Memory B cell (primary cell): ENCODE data around the gene TMEM200A.

ENCODE experiments used
- ATAC-seq: fragments of 150-1000 bp; cut with Tn5 transposase; 2 replicates; pipeline ENCODE4 v1.10.0; 2021; ENCODE audit warnings: low read depth, mild to moderate bottlenecking, moderate library complexity
- DNase-seq, 2 donors: peaks; one replicate each; pipeline ENCODE4 v3.0.0; 2022; ENCODE audit warnings: low spot score in 2 of 2
- H3K27ac Mint-ChIP-seq: one replicate; pipeline ENCODE4 v1.8.0; 2022; ENCODE audit warnings: mild to moderate bottlenecking, moderate library complexity, mixed read lengths
- H3K27me3 Mint-ChIP-seq: one replicate; pipeline ENCODE4 v1.8.0; 2022; ENCODE audit warnings: mixed read lengths
- H3K36me3 Mint-ChIP-seq: one replicate; pipeline ENCODE4 v1.8.0; 2022; ENCODE audit warnings: mild to moderate bottlenecking, mixed read lengths
- H3K4me1 Mint-ChIP-seq: one replicate; pipeline ENCODE4 v1.8.0; 2022; ENCODE audit warnings: mixed read lengths
- H3K4me3 Mint-ChIP-seq: one replicate; pipeline ENCODE4 v1.8.0; 2022; ENCODE audit warnings: mild to moderate bottlenecking, moderate library complexity, mixed read lengths
- H3K9me3 Mint-ChIP-seq: one replicate; pipeline ENCODE4 v1.8.0; 2022; ENCODE audit warnings: mixed read lengths

TMEM200A gene

GRCh38 chr6:130366107-130367005, 539 bp downstream of the TMEM200A start:
- Mint-ChIP-seq H3K27ac (no peak overlapping the region), H3K27me3 (peaks cover 20% of the 10 kb centered on the region), H3K36me3 (no peaks in the 10 kb centered on the region), H3K4me3 (peak overlapping the region; percentile 69), H3K4me1 (peaks cover 7% of the 10 kb centered on the region), H3K9me3 (no peaks in the 10 kb centered on the region)
- DNase-seq, result peak in 1 of 2 donors; percentile 13
- ATAC-seq, result peak; percentile 41

DNA sequence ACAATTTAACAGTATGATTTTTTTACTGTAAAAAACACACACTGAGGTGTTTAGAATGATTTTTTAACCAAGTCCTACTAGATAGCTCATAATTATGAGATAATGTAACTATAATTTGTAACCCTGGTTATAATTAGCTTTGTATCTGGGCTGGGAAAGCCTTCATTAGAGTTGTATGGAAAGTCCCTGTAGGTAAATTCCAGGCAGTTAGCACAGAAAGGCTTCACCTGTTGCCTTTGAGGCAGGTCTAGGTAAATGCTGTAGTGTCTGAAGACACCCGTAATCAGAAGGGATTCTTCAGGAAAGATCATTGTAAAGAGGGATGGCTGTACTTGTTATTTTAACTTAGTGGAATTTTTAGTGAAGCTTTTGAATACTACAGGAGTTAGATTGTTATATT, 1.9 kb downstream of the TMEM200A start:
- Mint-ChIP-seq H3K27ac (no peak overlapping the region), H3K9me3 (no peaks in the 10 kb centered on the region), H3K27me3 (peaks cover 19% of the 10 kb centered on the region), H3K4me3 (no peak overlapping the region), H3K4me1 (peaks cover 7% of the 10 kb centered on the region), H3K36me3 (no peaks in the 10 kb centered on the region)
- ATAC-seq, result no peak
- no peak for DNase-seq

GRCh38 chr6:130368576-130368975, 2.8 kb downstream of the TMEM200A start:
- ATAC-seq (no peak), DNase-seq (no peak)
- no peak overlapping the region for H3K27ac Mint-ChIP-seq
- no peaks in the 10 kb centered on the region for H3K36me3 Mint-ChIP-seq
- peaks cover 7% of the 10 kb centered on the region for H3K4me1 Mint-ChIP-seq
- peaks cover 19% of the 10 kb centered on the region for H3K27me3 Mint-ChIP-seq
- H3K4me3 Mint-ChIP-seq, result no peak overlapping the region
- H3K9me3 Mint-ChIP-seq, result no peaks in the 10 kb centered on the region

DNA sequence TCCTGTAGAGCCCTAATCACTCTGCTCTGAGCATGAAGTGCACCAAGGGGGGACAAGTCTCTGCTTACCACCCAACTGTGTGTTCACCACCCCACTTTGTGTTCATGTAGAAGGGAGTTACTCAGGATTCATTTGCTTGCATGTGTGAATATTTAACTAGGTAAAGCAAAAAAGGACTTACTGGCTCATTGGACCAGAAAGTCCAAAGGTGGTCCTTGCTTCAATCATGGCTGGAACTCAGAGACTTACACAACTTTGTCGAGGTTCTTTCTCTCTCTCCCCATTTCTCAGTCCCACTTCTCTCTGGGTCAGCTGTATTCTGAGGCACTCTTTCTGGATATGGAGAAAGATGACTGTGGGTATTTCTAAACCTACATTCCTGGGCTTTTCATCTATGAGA, 4.0 kb downstream of the TMEM200A start:
- no peaks in the 10 kb centered on the region for H3K9me3 Mint-ChIP-seq
- DNase-seq (no peak), ATAC-seq (no peak)
- peaks cover 6% of the 10 kb centered on the region for H3K4me1 Mint-ChIP-seq
- H3K4me3 Mint-ChIP-seq, result no peak overlapping the region
- no peaks in the 10 kb centered on the region for H3K36me3 Mint-ChIP-seq
- peaks cover 14% of the 10 kb centered on the region for H3K27me3 Mint-ChIP-seq
- H3K27ac Mint-ChIP-seq, result no peak overlapping the region

DNA sequence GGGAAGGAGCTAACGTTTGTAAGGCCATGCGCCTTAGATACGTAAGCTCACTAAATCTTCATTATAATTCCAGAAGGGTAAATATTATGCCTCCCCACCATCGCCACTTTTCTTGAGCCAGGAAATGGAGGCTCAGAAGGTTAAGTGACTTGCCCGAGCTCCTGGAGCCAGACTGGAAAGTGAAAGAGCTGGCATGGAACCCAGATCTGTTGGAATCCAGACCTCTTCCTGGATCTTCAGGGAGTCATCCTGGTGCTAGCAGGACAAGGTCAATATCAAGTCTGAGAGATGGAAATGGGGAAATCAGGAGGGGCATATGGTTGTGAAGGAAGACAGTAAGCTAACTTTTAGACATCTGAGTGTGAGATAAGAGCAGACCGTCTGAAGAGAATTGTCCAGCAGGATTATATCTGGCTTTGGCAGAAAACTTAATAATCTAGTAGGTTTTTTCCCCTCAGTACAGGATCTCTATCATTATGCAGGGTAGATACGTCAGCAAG, 6.2 kb downstream of the TMEM200A start:
- Mint-ChIP-seq H3K27me3 (peaks cover 10% of the 10 kb centered on the region), H3K27ac (no peak overlapping the region), H3K4me1 (no peaks in the 10 kb centered on the region), H3K9me3 (no peaks in the 10 kb centered on the region), H3K4me3 (no peak overlapping the region), H3K36me3 (no peaks in the 10 kb centered on the region)
- ATAC-seq (no peak), DNase-seq (no peak)

DNA sequence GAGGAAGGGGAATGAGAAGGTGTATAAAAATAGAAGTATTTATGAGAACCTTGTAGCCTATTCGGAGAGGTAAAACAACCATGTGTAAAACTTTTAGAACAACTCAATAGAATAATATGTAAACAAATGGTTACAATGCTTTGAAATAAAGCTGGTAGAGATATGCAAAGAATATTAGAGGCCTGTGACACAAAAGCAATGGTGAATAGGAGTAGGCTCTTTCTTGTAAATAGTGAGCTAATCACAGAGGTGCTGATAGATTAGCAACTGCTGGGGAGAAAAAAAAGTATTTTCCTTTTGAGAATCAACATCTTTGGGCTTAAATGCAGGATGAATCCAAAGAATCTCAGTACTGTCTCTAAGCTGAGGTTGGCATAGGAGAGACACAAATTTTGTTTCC, 7.0 kb downstream of the TMEM200A start:
- Mint-ChIP-seq H3K4me1 (no peaks in the 10 kb centered on the region), H3K36me3 (no peaks in the 10 kb centered on the region)

GRCh38 chr6:130373992-130374391, 8.2 kb downstream of the TMEM200A start:
- Mint-ChIP-seq H3K4me1 (no peaks in the 10 kb centered on the region), H3K27me3 (peaks cover 4% of the 10 kb centered on the region), H3K4me3 (no peak overlapping the region), H3K9me3 (no peaks in the 10 kb centered on the region), H3K27ac (no peak overlapping the region), H3K36me3 (no peaks in the 10 kb centered on the region)
- DNase-seq (no peak), ATAC-seq (no peak)

More for the DNA sequence above, 7.0 kb downstream of the TMEM200A start:
- Mint-ChIP-seq H3K4me3 (no peak overlapping the region), H3K27ac (no peak overlapping the region), H3K27me3 (peaks cover 10% of the 10 kb centered on the region), H3K9me3 (no peaks in the 10 kb centered on the region)
- no peak for ATAC-seq
- no peak for DNase-seq

- no peaks in the 10 kb centered on the region for H3K27me3 Mint-ChIP-seq
- DNase-seq (no peak), ATAC-seq (no peak)
- H3K9me3 Mint-ChIP-seq, result no peaks in the 10 kb centered on the region
- H3K36me3 Mint-ChIP-seq, result no peaks in the 10 kb centered on the region
- no peak overlapping the region for H3K27ac Mint-ChIP-seq
- H3K4me1 Mint-ChIP-seq, result peaks cover 2% of the 10 kb centered on the region
- H3K4me3 Mint-ChIP-seq, result no peak overlapping the region
These were observed 11.1 kb downstream of the TMEM200A start for GRCh38 chr6:130376936-130377335.

DNA sequence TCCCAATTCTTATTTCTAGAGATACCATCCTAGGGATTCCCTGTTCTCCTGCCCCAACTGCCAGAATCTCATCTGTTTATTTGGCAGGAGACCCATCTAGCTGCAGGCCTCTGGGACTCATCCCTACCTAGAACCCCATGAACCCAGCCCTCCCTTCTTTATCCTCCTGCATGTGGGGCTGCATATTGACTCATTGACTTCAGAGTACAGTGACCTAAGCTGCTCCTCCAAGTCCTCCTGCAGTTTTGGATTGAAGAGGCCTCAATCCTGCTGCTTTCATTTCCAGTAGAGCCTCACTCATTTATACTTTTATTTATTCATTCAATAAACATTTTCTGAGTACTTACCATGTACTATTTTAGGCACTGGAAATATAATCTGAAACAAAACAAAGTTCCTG, 11.6 kb downstream of the TMEM200A start:
- no peak for DNase-seq
- H3K27me3 Mint-ChIP-seq, result no peaks in the 10 kb centered on the region
- no peak for ATAC-seq
- no peaks in the 10 kb centered on the region for H3K36me3 Mint-ChIP-seq
- H3K4me3 Mint-ChIP-seq, result no peak overlapping the region
- H3K27ac Mint-ChIP-seq, result no peak overlapping the region
- peaks cover 2% of the 10 kb centered on the region for H3K4me1 Mint-ChIP-seq
- no peaks in the 10 kb centered on the region for H3K9me3 Mint-ChIP-seq

DNA sequence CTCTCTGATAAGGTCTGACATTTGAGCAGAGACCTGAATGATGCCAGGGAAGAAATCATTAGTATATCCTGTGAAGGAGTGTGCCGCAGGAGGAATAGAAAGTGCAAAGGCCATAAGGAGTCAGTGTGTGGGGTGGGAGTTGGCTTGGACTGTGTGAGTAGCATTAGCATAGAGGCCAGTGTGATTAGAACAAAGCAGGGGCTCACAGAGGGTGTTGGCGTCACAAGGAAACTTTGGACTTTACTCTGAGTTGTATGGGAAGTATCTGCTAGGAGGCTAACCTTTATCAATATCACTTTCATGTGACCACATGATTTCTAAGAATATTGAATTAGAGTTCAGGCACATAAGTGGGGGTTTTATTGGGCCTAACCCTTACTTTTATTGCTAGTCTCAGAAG, 12.1 kb downstream of the TMEM200A start:
- ATAC-seq (no peak), DNase-seq (no peak)
- Mint-ChIP-seq H3K27ac (no peak overlapping the region), H3K9me3 (no peaks in the 10 kb centered on the region), H3K27me3 (no peaks in the 10 kb centered on the region), H3K4me3 (no peak overlapping the region), H3K36me3 (no peaks in the 10 kb centered on the region), H3K4me1 (peaks cover 2% of the 10 kb centered on the region)

DNA sequence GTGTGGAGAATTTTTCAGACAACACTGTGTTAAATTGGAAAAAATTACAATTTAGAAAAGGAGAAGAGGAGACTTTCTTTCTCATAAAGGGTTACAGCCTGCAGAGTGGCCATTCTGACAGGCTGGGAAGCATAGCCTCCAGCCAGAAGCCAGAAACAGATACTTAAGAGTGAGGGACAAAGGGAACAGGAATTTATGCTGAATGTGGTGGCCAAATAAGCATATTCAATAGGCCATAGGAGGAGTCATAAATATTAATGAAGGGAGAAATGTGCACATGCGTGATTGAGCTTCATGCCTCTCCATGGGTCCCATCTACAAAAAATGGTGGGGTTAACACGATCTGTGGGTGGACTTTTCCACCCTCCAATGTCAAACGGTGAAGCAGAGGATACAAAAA, 13.4 kb downstream of the TMEM200A start:
- no peak overlapping the region for H3K27ac Mint-ChIP-seq

GRCh38 chr6:130381012-130381411, 15.2 kb downstream of the TMEM200A start:
- H3K27ac Mint-ChIP-seq, result no peak overlapping the region

More for the DNA sequence above, 13.4 kb downstream of the TMEM200A start:
- no peaks in the 10 kb centered on the region for H3K36me3 Mint-ChIP-seq
- no peaks in the 10 kb centered on the region for H3K9me3 Mint-ChIP-seq
- H3K4me1 Mint-ChIP-seq, result peaks cover 2% of the 10 kb centered on the region
- ATAC-seq (no peak), DNase-seq (no peak)
- H3K27me3 Mint-ChIP-seq, result no peaks in the 10 kb centered on the region
- H3K4me3 Mint-ChIP-seq, result no peak overlapping the region

GRCh38 chr6:130381459-130382380, 15.9 kb downstream of the TMEM200A start:
- DNase-seq, result no peak
- no peaks in the 10 kb centered on the region for H3K36me3 Mint-ChIP-seq
- ATAC-seq, result no peak
- H3K4me1 Mint-ChIP-seq, result peaks cover 2% of the 10 kb centered on the region
- no peak overlapping the region for H3K4me3 Mint-ChIP-seq
- no peaks in the 10 kb centered on the region for H3K27me3 Mint-ChIP-seq
- no peaks in the 10 kb centered on the region for H3K9me3 Mint-ChIP-seq
- peak overlapping the region; percentile 25 for H3K27ac Mint-ChIP-seq

More at GRCh38 chr6:130381012-130381411, 15.2 kb downstream of the TMEM200A start:
- no peaks in the 10 kb centered on the region for H3K36me3 Mint-ChIP-seq
- no peaks in the 10 kb centered on the region for H3K9me3 Mint-ChIP-seq
- no peaks in the 10 kb centered on the region for H3K27me3 Mint-ChIP-seq
- no peak for ATAC-seq
- DNase-seq, result no peak
- H3K4me3 Mint-ChIP-seq, result no peak overlapping the region
- H3K4me1 Mint-ChIP-seq, result peaks cover 2% of the 10 kb centered on the region

- Mint-ChIP-seq H3K36me3 (no peaks in the 10 kb centered on the region), H3K27me3 (no peaks in the 10 kb centered on the region), H3K4me1 (peaks cover 2% of the 10 kb centered on the region), H3K27ac (no peak overlapping the region), H3K9me3 (no peaks in the 10 kb centered on the region), H3K4me3 (no peak overlapping the region)
- ATAC-seq (no peak), DNase-seq (no peak)
These were observed 17.2 kb downstream of the TMEM200A start for GRCh38 chr6:130382872-130383490.
